HCT116 (cell line): ENCODE data around the gene OGFOD2. TPM values are rescaled to one million over a fixed set of nuclear protein-coding genes. Genes with fewer than 3 reads are reported as not detected.
"Not testable (repeated sequence)": the region's sequence is repeated elsewhere in the genome, so short reads cannot be mapped to it uniquely, and the experiment has no call there.

Experiments
- ATAC-seq: fragments of 200-7000 bp; cut with Tn5 transposase; 2 replicates; pipeline ENCODE4 v1.9.1; 2020; ENCODE audit warnings: mild to moderate bottlenecking, moderate library complexity
- BruUV-seq: library from RNA; stranded (reverse); fragments of 400-500 nt; replicated peaks from 2 replicates; lab custom pipeline; 2021; lab: Mats Ljungman, UMichigan
- CTCF ChIA-PET: fragments of 300-600 bp; sonication (Branson Sonifier 250); formaldehyde crosslinking; loops from one replicate; lab custom pipeline; 2021; ENCODE audit warnings: antibody characterized with exemption; lab: Charles Lee
- POLR2A ChIA-PET: fragments of 300-600, 350-600 bp; sonication (Branson Sonifier 250); formaldehyde crosslinking; loops from one replicate; lab custom pipeline; 2021; ENCODE audit warnings: antibody characterized with exemption; lab: Charles Lee
- RAD21 ChIA-PET, 2 experiments: fragments of 300-600 bp; sonication (Branson Sonifier 250); formaldehyde crosslinking; loops; one replicate each; lab custom pipeline; 2023; ENCODE audit warnings: low total read pairs in 2 of 2; ENCODE audit not compliant: uncharacterized antibody in 2 of 2, unreplicated experiment in 2 of 2, low non-redundant PET in 1 of 2; lab: Charles Lee
- DNase-seq: peaks from one replicate; pipeline ENCODE4 v3.0.0-alpha.2; 2010; ENCODE audit warnings: low read depth, low spot score
- H2AFZ ChIP-seq: fragments of 200-600 bp; shearing (Covaris generic), sonication (generic); 2 replicates; pipeline ENCODE4 v1.6.1; 2017; ENCODE audit warnings: low read depth, mixed run types, mixed read lengths, antibody characterized with exemption, low read length; ENCODE audit not compliant: poor library complexity, severe bottlenecking
- H3K27ac ChIP-seq: 2 replicates; pipeline ENCODE4 v1.5.1; 2012; ENCODE audit warnings: low read depth, low read length
- H3K27me3 ChIP-seq: fragments of 200-600 bp; sonication (generic); 2 replicates; pipeline ENCODE4 v1.6.1; 2016; ENCODE audit warnings: mixed run types, low read length, mixed read lengths; ENCODE audit not compliant: insufficient read depth
- H3K36me3 ChIP-seq, 2 experiments: fragments of 200-500 bp in 1 of 2; fragments of 200-600 bp in 1 of 2; sonication (Bioruptor generic) in 1 of 2; sonication (generic) in 1 of 2; 2 replicates each; pipeline versions ENCODE4 v1.5.1 to v1.6.1; 2014 to 2016; ENCODE audit warnings: low read length in 2 of 2, inconsistent platforms in 1 of 2, mixed read lengths in 1 of 2, mixed run types in 1 of 2; ENCODE audit not compliant: insufficient read depth in 2 of 2, control insufficient read depth in 1 of 2
- H3K4me1 ChIP-seq, 2 experiments: fragments of 200-600 bp in 1 of 2; sonication (generic) in 1 of 2; 2 replicates each; pipeline versions ENCODE4 v1.5.1 to v1.6.1; 2012 to 2017; ENCODE audit warnings: low read length in 2 of 2, inconsistent platforms in 1 of 2, mild to moderate bottlenecking in 1 of 2, mixed read lengths in 1 of 2, mixed run types in 1 of 2, moderate library complexity in 1 of 2; ENCODE audit not compliant: insufficient read depth in 2 of 2, control insufficient read depth in 1 of 2
- H3K4me2 ChIP-seq: fragments of 200-600 bp; sonication (generic); 2 replicates; pipeline ENCODE4 v1.6.1; 2017; ENCODE audit warnings: mixed run types, low read length, mixed read lengths
- H3K4me3 ChIP-seq, 2 experiments: fragments of 200-600 bp in 1 of 2; sonication (generic) in 1 of 2; replicated peaks in 1 of 2; 2 replicates each; pipeline ENCODE4 v1.5.1; 2011 to 2016; ENCODE audit warnings: low read length in 2 of 2, control low read depth in 1 of 2, low read depth in 1 of 2, mild to moderate bottlenecking in 1 of 2, mixed read lengths in 1 of 2, mixed run types in 1 of 2
- H3K79me2 ChIP-seq: fragments of 200-600 bp; sonication (generic); 2 replicates; pipeline ENCODE4 v1.6.1; 2017; ENCODE audit warnings: mild to moderate bottlenecking, mixed run types, low read length, moderate library complexity, mixed read lengths; ENCODE audit not compliant: insufficient read depth
- H3K9ac ChIP-seq: fragments of 200-600 bp; sonication (generic); 2 replicates; pipeline ENCODE4 v1.6.1; 2016; ENCODE audit warnings: low read length, mixed read lengths
- H3K9me2 ChIP-seq: fragments of 200-600 bp; sonication (generic), shearing (Covaris generic); 2 replicates; pipeline ENCODE4 v1.6.1; 2017; ENCODE audit warnings: mixed run types, mild to moderate bottlenecking, moderate library complexity; ENCODE audit not compliant: insufficient read depth
- H3K9me3 ChIP-seq, 2 experiments: fragments of 200-500 bp in 1 of 2; fragments of 200-600 bp in 1 of 2; sonication (Bioruptor generic) in 1 of 2; sonication (generic) in 1 of 2; 2 replicates each; pipeline ENCODE4 v1.6.1; 2014 to 2017; ENCODE audit warnings: low read length in 2 of 2, mixed read lengths in 2 of 2, inconsistent platforms in 1 of 2, low read depth in 1 of 2, mild to moderate bottlenecking in 1 of 2, mixed run types in 1 of 2, moderate library complexity in 1 of 2; ENCODE audit not compliant: control insufficient read depth in 1 of 2, insufficient read depth in 1 of 2
- H4K20me1 ChIP-seq: fragments of 200-600 bp; sonication (generic), shearing (Covaris generic); 2 replicates; pipeline ENCODE4 v1.6.1; 2017; ENCODE audit warnings: mixed run types, mild to moderate bottlenecking, moderate library complexity; ENCODE audit not compliant: insufficient read depth
- EGR1 ChIP-seq: IDR thresholded peaks from 2 replicates; pipeline ENCODE4 v1.6.1; 2012; ENCODE audit warnings: low read depth
- JUND ChIP-seq: IDR thresholded peaks from 2 replicates; pipeline ENCODE4 v1.6.1; 2012
- RAD21 ChIP-seq: IDR thresholded peaks from 2 replicates; pipeline ENCODE4 v1.6.1; 2012; ENCODE audit warnings: low read depth, mild to moderate bottlenecking
- SRF ChIP-seq: IDR thresholded peaks from 2 replicates; pipeline ENCODE4 v1.6.1; 2012; ENCODE audit warnings: low read depth
- intact Hi-C: fragments of 100-400 bp; cut with micrococcal nuclease; formaldehyde crosslinking; loops from 2 replicates; pipeline ENCODE4 v1.10.0; 2022
- total RNA-seq: library from RNA; stranded (reverse); gene quantifications from one replicate; pipeline ENCODE4 v1.2.1, GENCODE V29; 2021; ENCODE audit not compliant: unreplicated experiment
- TF ChIP-seq, protein P1 (sequence below): IDR thresholded peaks from 2 replicates; pipeline ENCODE4 v1.6.1; 2012

Gene OGFOD2
- total RNA-seq, 1 experiment from 2014 or later = 29.5 TPM

- Histone ChIP-seq H3K4me1 (peaks cover 26 to 31% of the 10 kb centered on the region in 2 experiments), H3K4me3 (no peak overlapping the region), H3K9me3 (no peaks in the 10 kb centered on the region), H4K20me1 (no peaks in the 10 kb centered on the region), H3K9me2 (no peaks in the 10 kb centered on the region), H3K4me2 (no peak overlapping the region), H2AFZ (no peak overlapping the region), H3K27ac (no peak overlapping the region), H3K36me3 (no peaks in the 10 kb centered on the region), H3K79me2 (no peaks in the 10 kb centered on the region), H3K27me3 (no peaks in the 10 kb centered on the region), H3K9ac (no peak overlapping the region)
- TF ChIP-seq SRF (no peak), RAD21 (no peak), JUND (no peak)
- TF ChIP-seq, protein P1, sequence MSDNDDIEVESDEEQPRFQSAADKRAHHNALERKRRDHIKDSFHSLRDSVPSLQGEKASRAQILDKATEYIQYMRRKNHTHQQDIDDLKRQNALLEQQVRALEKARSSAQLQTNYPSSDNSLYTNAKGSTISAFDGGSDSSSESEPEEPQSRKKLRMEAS = no peak
- no TSS peak for BruUV-seq
- CTCF ChIA-PET = no interaction called here
- DNase-seq (no peak), ATAC-seq (no peak)
- intact Hi-C loops = no loop called here
- POLR2A ChIA-PET = no interaction called here
- RAD21 ChIA-PET = no interaction called here
Observed at GRCh38 chr12:122937622-122938091, 37.4 kb upstream of the OGFOD2 start.

DNA sequence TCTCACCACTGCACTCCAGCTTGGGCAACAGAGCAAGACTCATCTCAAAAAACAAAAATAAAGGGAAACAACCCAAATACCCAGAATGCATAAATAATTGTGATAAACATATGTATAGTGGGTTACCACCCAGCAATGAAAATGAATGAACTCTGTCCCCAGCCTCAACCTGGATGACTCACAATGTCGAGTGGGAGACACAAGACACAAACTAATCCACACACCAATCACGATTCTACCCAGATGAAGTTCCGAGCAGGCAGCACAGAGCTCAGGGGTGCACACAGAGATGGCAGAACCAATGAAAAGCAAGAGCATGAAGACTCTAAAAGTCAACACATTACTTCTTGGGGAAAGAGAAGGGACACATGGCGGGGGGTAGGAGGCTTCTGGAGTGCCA lies 35.9 kb upstream of the OGFOD2 start:
- Histone ChIP-seq H3K9ac (no peak overlapping the region), H3K9me2 (no peaks in the 10 kb centered on the region), H3K27me3 (no peaks in the 10 kb centered on the region), H3K4me2 (no peak overlapping the region), H3K4me3 (no peak overlapping the region), H3K79me2 (no peaks in the 10 kb centered on the region), H3K27ac (no peak overlapping the region), H3K9me3 (no peaks in the 10 kb centered on the region), H3K36me3 (no peaks in the 10 kb centered on the region), H4K20me1 (no peaks in the 10 kb centered on the region), H3K4me1 (peaks cover 40 to 45% of the 10 kb centered on the region in 2 experiments), H2AFZ (no peak overlapping the region)
- DNase-seq (no peak), ATAC-seq (no peak)
- intact Hi-C loops = no loop called here
- no TSS peak for BruUV-seq
- CTCF ChIA-PET = no interaction called here
- RAD21 ChIA-PET = no interaction called here
- POLR2A ChIA-PET = no interaction called here
- TF ChIP-seq EGR1 = no peak
- TF ChIP-seq, all 23 proteins: peak for 0

GRCh38 chr12:122941351-122941750 lies 33.7 kb upstream of the OGFOD2 start:
- RAD21 ChIA-PET, H4K20me1 ChIP-seq, H3K9me2 ChIP-seq, H3K79me2 ChIP-seq, BruUV-seq, H3K36me3 ChIP-seq, H3K9me3 ChIP-seq, H3K27me3 ChIP-seq, ATAC-seq, DNase-seq, H3K4me3 ChIP-seq, H3K27ac ChIP-seq, H2AFZ ChIP-seq, CTCF ChIA-PET, intact Hi-C loops, H3K9ac ChIP-seq: not testable (repeated sequence)
- POLR2A ChIA-PET = interaction anchor here (1.2 to 1.8 kb wide), 3 partner anchors 16 to 292 kb away, joined by 3 to 7 read pairs (median 3); partner anchors contain the start of genes MPHOSPH9 and MTRFR
- Histone ChIP-seq H3K4me2 (peak overlapping the region; percentile 70), H3K4me1 (peaks cover 57 to 66% of the 10 kb centered on the region in 2 experiments)
